Activated CD4-positive, alpha-beta T cell treated with anti-CD3 and anti-CD28 coated beads, Interleukin-2, amount 10 ng/mL, durations not matched to agents 7 days and 5 days (primary cell): Measurements from ENCODE around the gene ZNF99. TPM values are rescaled to one million over a fixed set of nuclear protein-coding genes. Genes with fewer than 3 reads are reported as not detected.
"Not testable (repeated sequence)": the region's sequence is repeated elsewhere in the genome, so short reads cannot be mapped to it uniquely, and the experiment has no call there.

Source experiments
- CTCF ChIA-PET: fragments of 350-600 bp; sonication (Branson Sonifier 250); formaldehyde crosslinking; loops from one replicate; lab custom pipeline; 2021; ENCODE audit warnings: antibody characterized with exemption; lab: Charles Lee
- POLR2A ChIA-PET: fragments of 350-600 bp; sonication (Branson Sonifier 250); formaldehyde crosslinking; loops from one replicate; lab custom pipeline; 2021; ENCODE audit warnings: antibody characterized with exemption; lab: Charles Lee
- DNase-seq: peaks from one replicate; pipeline ENCODE4 v3.0.0-alpha.2; 2020
- H3K27ac Mint-ChIP-seq: one replicate; pipeline ENCODE4 v1.8.0; 2021; ENCODE audit warnings: mild to moderate bottlenecking, moderate library complexity, mixed read lengths
- H3K27me3 Mint-ChIP-seq: one replicate; pipeline ENCODE4 v1.8.0; 2021; ENCODE audit warnings: mixed read lengths
- H3K36me3 Mint-ChIP-seq: one replicate; pipeline ENCODE4 v1.8.0; 2021; ENCODE audit warnings: low read depth, mixed read lengths
- H3K4me1 Mint-ChIP-seq: one replicate; pipeline ENCODE4 v1.8.0; 2021; ENCODE audit warnings: mixed read lengths
- H3K4me3 Mint-ChIP-seq: one replicate; pipeline ENCODE4 v1.8.0; 2021; ENCODE audit warnings: mild to moderate bottlenecking, moderate library complexity, mixed read lengths
- H3K9me3 Mint-ChIP-seq: one replicate; pipeline ENCODE4 v1.8.0; 2021; ENCODE audit warnings: mixed read lengths
- total RNA-seq, 2 experiments: library from RNA; stranded (reverse); gene quantifications; one replicate each; pipeline ENCODE4 v1.2.3, GENCODE V29; 2021

ZNF99 gene
- total RNA-seq, 2 experiments from 2014 or later = not detected

GRCh38 chr19:22708983-22709382 is 75.0 kb downstream of the ZNF99 start:
- ChIA-PET CTCF (no interaction called here), POLR2A (no interaction called here)
- no peaks in the 10 kb centered on the region for H3K27me3 Mint-ChIP-seq
- H3K9me3 Mint-ChIP-seq = peaks cover 13% of the 10 kb centered on the region
- no peak overlapping the region for H3K4me3 Mint-ChIP-seq
- no peaks in the 10 kb centered on the region for H3K4me1 Mint-ChIP-seq
- no peak for DNase-seq
- no peaks in the 10 kb centered on the region for H3K36me3 Mint-ChIP-seq
- H3K27ac Mint-ChIP-seq = no peak overlapping the region

- DNase-seq, H3K36me3 Mint-ChIP-seq, CTCF ChIA-PET, H3K4me3 Mint-ChIP-seq, H3K27me3 Mint-ChIP-seq, POLR2A ChIA-PET, H3K4me1 Mint-ChIP-seq, H3K27ac Mint-ChIP-seq: not testable (repeated sequence)
- peaks cover 25% of the 10 kb centered on the region for H3K9me3 Mint-ChIP-seq
These were observed 80.9 kb downstream of the ZNF99 start for GRCh38 chr19:22703096-22703495.

- DNase-seq, H3K27ac Mint-ChIP-seq, H3K4me1 Mint-ChIP-seq, H3K4me3 Mint-ChIP-seq, H3K27me3 Mint-ChIP-seq, H3K36me3 Mint-ChIP-seq, POLR2A ChIA-PET, CTCF ChIA-PET: not testable (repeated sequence)
- H3K9me3 Mint-ChIP-seq = peaks cover 27% of the 10 kb centered on the region
These were observed 81.3 kb downstream of the ZNF99 start for GRCh38 chr19:22702661-22703060.

Other genes starting within 250 kb of the ZNF99 start
- 1 to 10 TPM; 2.7 TPM for gene ZNF492, start 149.8 kb downstream of the ZNF99 start, total RNA-seq
- gene ZNF723, start 48.1 kb upstream of the ZNF99 start, total RNA-seq = not detected
- not detected for gene ZNF728, start 219.0 kb upstream of the ZNF99 start, total RNA-seq